GM12872 (cell line): ENCODE results near the gene PPIF.

ENCODE experiments used
- TF ChIP-seq, protein P1 (sequence below): IDR thresholded peaks from 3 replicates; pipeline ENCODE4 v1.5.1; 2011; ENCODE audit warnings: low read depth, mild to moderate bottlenecking, low read length, moderate library complexity; ENCODE audit not compliant: insufficient read depth

PPIF gene

DNA sequence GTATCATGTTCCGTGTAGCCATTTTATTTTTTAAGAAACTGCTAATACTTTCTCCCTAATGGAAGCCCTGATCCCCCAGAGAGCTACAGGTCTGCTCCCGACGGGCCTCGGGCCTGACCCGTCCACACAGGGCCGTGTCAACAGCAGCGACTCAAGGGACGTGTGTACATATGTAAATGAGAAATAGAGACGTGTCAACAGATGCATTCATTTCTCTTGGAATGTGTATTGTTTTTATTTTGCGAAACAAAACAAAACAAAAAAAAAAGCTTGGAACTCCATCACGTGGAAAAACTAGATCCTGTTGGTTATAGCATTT is 31.7 kb upstream of the PPIF start:
- TF ChIP-seq, protein P1, sequence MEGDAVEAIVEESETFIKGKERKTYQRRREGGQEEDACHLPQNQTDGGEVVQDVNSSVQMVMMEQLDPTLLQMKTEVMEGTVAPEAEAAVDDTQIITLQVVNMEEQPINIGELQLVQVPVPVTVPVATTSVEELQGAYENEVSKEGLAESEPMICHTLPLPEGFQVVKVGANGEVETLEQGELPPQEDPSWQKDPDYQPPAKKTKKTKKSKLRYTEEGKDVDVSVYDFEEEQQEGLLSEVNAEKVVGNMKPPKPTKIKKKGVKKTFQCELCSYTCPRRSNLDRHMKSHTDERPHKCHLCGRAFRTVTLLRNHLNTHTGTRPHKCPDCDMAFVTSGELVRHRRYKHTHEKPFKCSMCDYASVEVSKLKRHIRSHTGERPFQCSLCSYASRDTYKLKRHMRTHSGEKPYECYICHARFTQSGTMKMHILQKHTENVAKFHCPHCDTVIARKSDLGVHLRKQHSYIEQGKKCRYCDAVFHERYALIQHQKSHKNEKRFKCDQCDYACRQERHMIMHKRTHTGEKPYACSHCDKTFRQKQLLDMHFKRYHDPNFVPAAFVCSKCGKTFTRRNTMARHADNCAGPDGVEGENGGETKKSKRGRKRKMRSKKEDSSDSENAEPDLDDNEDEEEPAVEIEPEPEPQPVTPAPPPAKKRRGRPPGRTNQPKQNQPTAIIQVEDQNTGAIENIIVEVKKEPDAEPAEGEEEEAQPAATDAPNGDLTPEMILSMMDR: no peak

- TF ChIP-seq, protein P1: peak; percentile 29; the same call in 1 of the 3 replicates
Observed at GRCh38 chr10:79316671-79317431, 30.4 kb upstream of the PPIF start.

GRCh38 chr10:79318369-79318768 is 28.9 kb upstream of the PPIF start:
- TF ChIP-seq, protein P1: no peak

- TF ChIP-seq, protein P1: no peak
Observed at GRCh38 chr10:79319115-79319771, 28.0 kb upstream of the PPIF start.

DNA sequence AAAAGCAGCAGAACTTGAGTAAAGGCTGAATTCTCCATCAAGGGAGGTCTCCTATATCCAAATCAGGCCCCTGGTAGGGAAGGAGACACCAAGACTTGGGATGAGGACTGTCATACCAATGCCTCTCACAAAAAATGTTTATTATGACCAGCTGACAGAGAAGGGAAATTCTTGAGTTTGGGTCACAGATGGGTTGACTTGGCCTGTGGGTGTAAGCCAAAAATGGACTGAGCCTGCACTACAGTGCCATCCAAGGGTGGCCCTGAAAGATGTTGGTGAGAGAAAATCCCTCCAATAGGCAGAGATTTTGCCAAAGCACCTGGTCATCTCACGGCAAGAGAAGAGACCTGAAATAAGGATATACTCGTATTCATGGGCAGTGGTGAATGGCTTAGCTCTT is 27.0 kb upstream of the PPIF start:
- TF ChIP-seq, protein P1: no peak

DNA sequence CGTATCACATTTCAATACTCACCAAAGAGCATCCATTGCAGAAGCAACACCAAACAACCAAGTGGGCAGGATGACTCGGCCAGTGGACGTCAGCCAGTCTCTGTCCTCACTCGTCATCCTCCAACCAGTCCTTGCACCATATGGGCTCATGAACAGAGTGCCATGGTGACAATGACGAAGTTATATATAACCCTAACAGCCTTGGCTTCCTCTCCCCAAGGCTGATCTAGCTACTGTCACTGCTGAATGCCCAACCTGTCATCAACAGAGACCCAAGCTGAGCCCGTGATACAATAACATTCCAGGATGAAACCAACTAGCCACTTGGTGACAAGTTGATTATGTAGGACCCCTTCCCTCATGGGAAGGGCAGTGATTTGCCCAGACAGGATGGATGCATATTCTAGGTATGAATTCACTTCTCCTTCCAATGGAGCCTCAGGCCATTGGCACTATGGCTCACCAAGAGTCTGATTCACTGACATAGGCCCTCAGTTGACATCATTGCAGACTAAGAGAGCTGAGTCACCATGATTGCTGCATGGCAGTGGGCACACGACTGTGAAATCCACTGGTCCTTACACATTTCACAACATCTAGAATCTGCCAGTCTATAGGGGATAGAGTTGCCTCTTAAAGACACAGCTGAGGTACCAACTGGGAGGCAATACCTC is 26.3 kb upstream of the PPIF start:
- TF ChIP-seq, protein P1: no peak

- TF ChIP-seq, protein P1: no peak
Observed at GRCh38 chr10:79321494-79321882, 25.8 kb upstream of the PPIF start.
